ENCODE measurements around the gene ANK3.

The ANK3 gene

GRCh38 chr10:60175441-60175971, 214.2 kb downstream of the ANK3 start:
- DNase-seq (ENCODE audit: low read depth in 2 of 2), result no peak

GRCh38 chr10:60172363-60172990, 217.2 kb downstream of the ANK3 start:
- no peak for DNase-seq (ENCODE audit: low read depth in 2 of 2)

- no peak for DNase-seq (ENCODE audit: low read depth in 2 of 2)
Observed at GRCh38 chr10:60171436-60172013, 218.2 kb downstream of the ANK3 start.

- no peak for DNase-seq (ENCODE audit: low read depth in 2 of 2)
Observed at GRCh38 chr10:60170250-60170649, 219.4 kb downstream of the ANK3 start.

- DNase-seq (ENCODE audit: low read depth in 2 of 2), result no peak
Observed at GRCh38 chr10:60169111-60169510, 220.6 kb downstream of the ANK3 start.

GRCh38 chr10:60167050-60167449, 222.6 kb downstream of the ANK3 start:
- no peak for DNase-seq (ENCODE audit: low read depth in 2 of 2)

- no peak for DNase-seq (ENCODE audit: low read depth in 2 of 2)
Observed at GRCh38 chr10:60163786-60164185, 225.9 kb downstream of the ANK3 start.

GRCh38 chr10:60162631-60163030, 227.0 kb downstream of the ANK3 start:
- DNase-seq (ENCODE audit: low read depth in 2 of 2), result no peak

- DNase-seq (ENCODE audit: low read depth in 2 of 2), result no peak
Observed at GRCh38 chr10:60155943-60156683, 233.6 kb downstream of the ANK3 start.

GRCh38 chr10:60155099-60155877, 234.4 kb downstream of the ANK3 start:
- no peak for DNase-seq (ENCODE audit: low read depth in 2 of 2)

GRCh38 chr10:60149003-60149402, 240.7 kb downstream of the ANK3 start:
- DNase-seq (ENCODE audit: low read depth in 2 of 2), result no peak

- DNase-seq (ENCODE audit: low read depth in 2 of 2), result no peak
Observed at GRCh38 chr10:60148266-60148840, 241.3 kb downstream of the ANK3 start.

- no peak for DNase-seq (ENCODE audit: low read depth in 2 of 2)
Observed at GRCh38 chr10:60147576-60148265, 242.0 kb downstream of the ANK3 start.

- no peak for DNase-seq (ENCODE audit: low read depth in 2 of 2)
Observed at GRCh38 chr10:60147025-60147424, 242.7 kb downstream of the ANK3 start.

GRCh38 chr10:60144099-60144498, 245.6 kb downstream of the ANK3 start:
- DNase-seq (ENCODE audit: low read depth in 2 of 2), result no peak

- no peak for DNase-seq (ENCODE audit: low read depth in 2 of 2)
Observed at GRCh38 chr10:60142736-60143135, 246.9 kb downstream of the ANK3 start.

- no peak for DNase-seq (ENCODE audit: low read depth in 2 of 2)
Observed at GRCh38 chr10:60141896-60142559, 247.6 kb downstream of the ANK3 start.

GRCh38 chr10:60140651-60141632, 248.7 kb downstream of the ANK3 start:
- no peak for DNase-seq (ENCODE audit: low read depth in 2 of 2)

GRCh38 chr10:60139798-60140566, 249.7 kb downstream of the ANK3 start:
- no peak for DNase-seq (ENCODE audit: low read depth in 2 of 2)

All from stimulated activated CD4-positive, alpha-beta T cell treated with anti-CD3 and anti-CD28 coated beads, Interleukin-4, amount 100 ng/mL, for 48 hours (primary cell).